ENCODE results near the gene PHF19.

- TF ChIP-seq CTCF (IDR thresholded peaks at IDR 0.05), result no peak
- no peak for TF ChIP-seq POLR2A (IDR thresholded peaks at IDR 0.05)
Observed at GRCh38 chr9:120909904-120910303, 32.9 kb upstream of the PHF19 start.

Data from lower leg skin (tissue), 3 donors.